HFF-Myc (cell line): ENCODE measurements around the gene SLC6A11.

Experiments
- DNase-seq: peaks from one replicate; pipeline ENCODE4 v3.0.0-alpha.2; 2011; ENCODE audit warnings: low read depth; ENCODE audit errors: extremely low read depth
- H3K4me3 ChIP-seq: replicated peaks from 2 replicates; pipeline ENCODE4 v1.5.1; 2011; ENCODE audit warnings: low read depth, mild to moderate bottlenecking, control low read depth, low read length
- TF ChIP-seq, protein P1 (sequence below): IDR thresholded peaks from 2 replicates; pipeline ENCODE4 v1.5.1; 2012; ENCODE audit warnings: mild to moderate bottlenecking, low read depth, low read length, control low read depth; ENCODE audit errors: missing control alignments

The SLC6A11 gene

DNA sequence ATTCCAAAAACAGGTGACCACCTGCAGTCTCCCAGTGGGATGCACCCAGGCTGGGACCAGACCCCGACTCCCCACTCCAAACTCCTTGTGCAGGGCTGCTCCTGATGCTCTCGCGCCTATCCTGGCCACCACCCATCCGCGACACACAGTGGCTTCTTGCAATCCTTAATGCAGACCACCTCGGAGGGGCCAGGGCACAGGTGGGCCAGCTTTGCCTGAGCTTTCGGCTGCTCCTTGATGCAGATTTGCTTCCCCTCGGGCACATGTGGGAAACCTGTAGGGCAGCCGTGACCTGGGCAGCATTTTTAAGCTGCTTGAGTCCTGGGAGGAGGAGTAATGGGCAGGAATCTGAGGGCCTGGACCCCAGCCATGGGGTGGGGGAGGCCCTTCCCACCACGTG lies 18.9 kb downstream of the SLC6A11 start:
- no peak overlapping the region for H3K4me3 ChIP-seq
- TF ChIP-seq, protein P1, sequence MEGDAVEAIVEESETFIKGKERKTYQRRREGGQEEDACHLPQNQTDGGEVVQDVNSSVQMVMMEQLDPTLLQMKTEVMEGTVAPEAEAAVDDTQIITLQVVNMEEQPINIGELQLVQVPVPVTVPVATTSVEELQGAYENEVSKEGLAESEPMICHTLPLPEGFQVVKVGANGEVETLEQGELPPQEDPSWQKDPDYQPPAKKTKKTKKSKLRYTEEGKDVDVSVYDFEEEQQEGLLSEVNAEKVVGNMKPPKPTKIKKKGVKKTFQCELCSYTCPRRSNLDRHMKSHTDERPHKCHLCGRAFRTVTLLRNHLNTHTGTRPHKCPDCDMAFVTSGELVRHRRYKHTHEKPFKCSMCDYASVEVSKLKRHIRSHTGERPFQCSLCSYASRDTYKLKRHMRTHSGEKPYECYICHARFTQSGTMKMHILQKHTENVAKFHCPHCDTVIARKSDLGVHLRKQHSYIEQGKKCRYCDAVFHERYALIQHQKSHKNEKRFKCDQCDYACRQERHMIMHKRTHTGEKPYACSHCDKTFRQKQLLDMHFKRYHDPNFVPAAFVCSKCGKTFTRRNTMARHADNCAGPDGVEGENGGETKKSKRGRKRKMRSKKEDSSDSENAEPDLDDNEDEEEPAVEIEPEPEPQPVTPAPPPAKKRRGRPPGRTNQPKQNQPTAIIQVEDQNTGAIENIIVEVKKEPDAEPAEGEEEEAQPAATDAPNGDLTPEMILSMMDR = no peak
- DNase-seq = no peak

DNA sequence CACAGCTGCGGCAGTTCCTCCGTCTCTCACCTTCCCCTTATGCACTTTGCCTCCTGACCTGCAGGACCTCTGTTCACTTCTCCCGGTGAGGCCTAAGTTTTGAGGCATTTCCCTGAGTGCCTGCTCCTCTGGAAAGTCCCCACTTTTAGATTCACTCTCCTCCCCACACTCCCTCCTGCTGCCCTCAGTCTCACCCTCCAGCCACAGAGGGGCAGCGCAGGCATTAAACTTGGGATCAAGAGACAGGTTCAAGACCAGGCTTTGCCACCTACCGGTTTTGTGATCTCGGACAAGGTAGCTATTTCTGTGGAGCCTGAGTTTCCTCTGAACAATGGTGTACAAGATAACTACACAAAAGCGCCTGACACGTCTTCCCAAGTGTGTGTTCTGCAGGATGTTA lies 19.4 kb downstream of the SLC6A11 start:
- DNase-seq = no peak
- TF ChIP-seq, protein P1 = no peak
- H3K4me3 ChIP-seq = no peak overlapping the region

DNA sequence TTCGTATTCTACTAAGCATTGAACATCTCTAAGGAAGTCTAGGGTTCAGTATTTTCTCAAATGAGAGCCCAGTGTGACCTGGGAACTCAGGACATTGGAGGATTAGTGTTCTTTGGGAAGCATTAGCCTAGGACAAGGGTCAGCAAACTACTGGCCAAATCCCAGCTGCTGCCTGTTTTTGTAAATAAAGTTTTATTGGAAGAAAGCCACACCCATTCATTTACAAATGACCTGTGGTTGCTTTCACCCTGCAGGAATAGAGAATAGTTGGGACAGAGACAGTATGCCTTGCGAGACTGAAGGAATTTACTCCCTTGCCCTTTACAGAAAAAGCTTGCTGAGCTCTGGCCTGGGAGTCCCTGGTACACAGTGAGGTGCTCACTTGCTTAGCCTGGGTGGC lies 20.6 kb downstream of the SLC6A11 start:
- H3K4me3 ChIP-seq = no peak overlapping the region
- no peak for DNase-seq
- TF ChIP-seq, protein P1 = no peak

DNA sequence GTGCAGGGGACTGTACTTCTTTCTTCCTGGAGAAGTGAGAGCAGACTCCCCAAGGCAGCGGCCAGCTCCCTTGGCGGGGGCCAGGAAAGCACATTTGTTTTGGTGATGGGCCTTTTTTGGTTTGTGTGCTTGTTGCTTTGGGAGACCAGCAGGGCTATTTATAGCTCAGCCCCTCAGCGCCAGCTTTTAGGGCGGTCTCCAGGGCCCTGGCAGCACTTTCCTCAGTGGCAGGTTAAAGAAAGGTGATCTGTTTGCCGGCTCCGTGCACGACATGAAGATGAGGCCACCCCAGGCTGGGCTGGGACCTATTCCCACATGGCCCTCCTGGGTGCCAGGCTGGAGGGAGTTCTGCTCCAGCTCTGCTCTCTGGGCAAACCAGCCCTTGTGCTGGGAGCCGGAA lies 21.8 kb downstream of the SLC6A11 start:
- H3K4me3 ChIP-seq = no peak overlapping the region
- TF ChIP-seq, protein P1 = no peak
- no peak for DNase-seq

GRCh38 chr3:10839167-10839566 lies 23.1 kb downstream of the SLC6A11 start:
- DNase-seq = no peak
- H3K4me3 ChIP-seq = no peak overlapping the region
- TF ChIP-seq, protein P1 = no peak

DNA sequence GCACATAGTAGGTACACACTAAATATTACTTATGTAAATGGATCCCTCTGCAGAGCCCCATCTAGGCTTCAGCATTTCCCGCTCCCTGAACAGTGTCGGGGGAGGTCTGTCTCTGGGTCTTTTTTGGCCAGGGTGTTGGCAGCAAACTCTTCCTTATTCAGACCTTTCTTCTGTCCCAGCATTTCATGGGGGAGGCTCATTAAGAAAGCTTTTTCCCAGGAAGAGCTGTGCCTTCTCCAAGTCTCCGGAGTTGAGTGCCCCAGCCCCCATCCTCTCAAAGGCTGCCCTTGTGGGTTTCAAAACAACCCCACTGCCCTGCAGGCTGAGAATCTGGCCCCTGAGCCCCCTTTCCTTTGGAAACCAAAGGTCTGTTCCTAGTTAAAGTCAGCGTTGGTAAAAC lies 25.1 kb downstream of the SLC6A11 start:
- TF ChIP-seq, protein P1 = no peak
- H3K4me3 ChIP-seq = no peak overlapping the region
- DNase-seq = no peak

DNA sequence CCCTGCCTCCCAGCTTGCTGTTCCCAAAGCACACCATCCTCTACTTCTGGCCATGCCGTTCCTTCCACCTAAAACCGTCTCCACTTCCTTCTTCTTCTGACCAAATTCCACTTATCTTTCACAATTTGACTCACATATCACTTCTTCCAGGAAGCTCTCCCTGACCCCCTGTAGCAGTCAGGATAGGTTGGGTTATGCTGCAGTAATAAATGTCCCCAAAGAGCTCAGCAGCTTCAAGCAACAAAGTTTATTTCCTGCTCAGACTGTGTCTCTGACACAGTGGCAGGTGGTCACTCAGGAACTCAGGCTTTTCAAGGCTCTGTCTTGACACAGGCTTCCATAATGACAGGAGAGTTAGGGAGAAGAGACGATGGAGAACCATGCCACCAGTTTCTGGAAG lies 27.4 kb downstream of the SLC6A11 start:
- TF ChIP-seq, protein P1 = no peak
- H3K4me3 ChIP-seq = no peak overlapping the region
- no peak for DNase-seq
